ENCODE measurements around the gene MKRN2OS.

GRCh38 chr3:12582730-12583129 lies 37.4 kb upstream of the MKRN2OS start:
- TF ChIP-seq RCOR1 (conservative IDR thresholded peaks at IDR 0.05; ENCODE audit: low read depth, low read length) (no peak), SP1 (IDR thresholded peaks at IDR 0.05; ENCODE audit: low read depth, low read length) (no peak), RAD21 (IDR thresholded peaks at IDR 0.05; ENCODE audit: insufficient read depth, low read depth, low read length) (no peak), NFYA (IDR thresholded peaks at IDR 0.05; ENCODE audit: borderline replicate concordance, low read depth, low read length) (no peak), SUZ12 (IDR thresholded peaks at IDR 0.05; ENCODE audit: unreplicated experiment) (no peak), SMC3 (IDR thresholded peaks at IDR 0.05; ENCODE audit: borderline replicate concordance, low read length) (no peak), POLR2AphosphoS5 (IDR thresholded peaks at IDR 0.05; ENCODE audit: low read length) (no peak), ATF7 (IDR thresholded peaks at IDR 0.05; ENCODE audit: low read depth) (no peak), POLR2A (IDR thresholded peaks at IDR 0.05; ENCODE audit: low read depth, low read length) (peak; percentile 31; the same call in 1 of the 2 replicates), MYC (IDR thresholded peaks at IDR 0.05; ENCODE audit: insufficient read depth, insufficient read length, insufficient replicate concordance, low read length, severe bottlenecking) (no peak), EP300 (IDR thresholded peaks at IDR 0.05; ENCODE audit: borderline replicate concordance in 1 of 2, control insufficient read depth in 1 of 2, low read depth in 2 of 2, low read length in 2 of 2) (no peak), CEBPB (IDR thresholded peaks at IDR 0.05; ENCODE audit: borderline replicate concordance in 1 of 2, low read depth in 2 of 2, low read length in 2 of 2) (no peak)
- TF ChIP-seq, protein P1, sequence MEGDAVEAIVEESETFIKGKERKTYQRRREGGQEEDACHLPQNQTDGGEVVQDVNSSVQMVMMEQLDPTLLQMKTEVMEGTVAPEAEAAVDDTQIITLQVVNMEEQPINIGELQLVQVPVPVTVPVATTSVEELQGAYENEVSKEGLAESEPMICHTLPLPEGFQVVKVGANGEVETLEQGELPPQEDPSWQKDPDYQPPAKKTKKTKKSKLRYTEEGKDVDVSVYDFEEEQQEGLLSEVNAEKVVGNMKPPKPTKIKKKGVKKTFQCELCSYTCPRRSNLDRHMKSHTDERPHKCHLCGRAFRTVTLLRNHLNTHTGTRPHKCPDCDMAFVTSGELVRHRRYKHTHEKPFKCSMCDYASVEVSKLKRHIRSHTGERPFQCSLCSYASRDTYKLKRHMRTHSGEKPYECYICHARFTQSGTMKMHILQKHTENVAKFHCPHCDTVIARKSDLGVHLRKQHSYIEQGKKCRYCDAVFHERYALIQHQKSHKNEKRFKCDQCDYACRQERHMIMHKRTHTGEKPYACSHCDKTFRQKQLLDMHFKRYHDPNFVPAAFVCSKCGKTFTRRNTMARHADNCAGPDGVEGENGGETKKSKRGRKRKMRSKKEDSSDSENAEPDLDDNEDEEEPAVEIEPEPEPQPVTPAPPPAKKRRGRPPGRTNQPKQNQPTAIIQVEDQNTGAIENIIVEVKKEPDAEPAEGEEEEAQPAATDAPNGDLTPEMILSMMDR (IDR thresholded peaks at IDR 0.05 in 2 of 3, conservative IDR thresholded peaks at IDR 0.05 in 1 of 3; ENCODE audit: control insufficient read depth in 2 of 3, extremely low read depth in 1 of 3, insufficient read depth in 1 of 3, low read depth in 3 of 3, low read length in 3 of 3), result no peak
- TF ChIP-seq, protein P2, sequence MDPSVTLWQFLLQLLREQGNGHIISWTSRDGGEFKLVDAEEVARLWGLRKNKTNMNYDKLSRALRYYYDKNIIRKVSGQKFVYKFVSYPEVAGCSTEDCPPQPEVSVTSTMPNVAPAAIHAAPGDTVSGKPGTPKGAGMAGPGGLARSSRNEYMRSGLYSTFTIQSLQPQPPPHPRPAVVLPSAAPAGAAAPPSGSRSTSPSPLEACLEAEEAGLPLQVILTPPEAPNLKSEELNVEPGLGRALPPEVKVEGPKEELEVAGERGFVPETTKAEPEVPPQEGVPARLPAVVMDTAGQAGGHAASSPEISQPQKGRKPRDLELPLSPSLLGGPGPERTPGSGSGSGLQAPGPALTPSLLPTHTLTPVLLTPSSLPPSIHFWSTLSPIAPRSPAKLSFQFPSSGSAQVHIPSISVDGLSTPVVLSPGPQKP (IDR thresholded peaks at IDR 0.05; ENCODE audit: low read depth, low read length), result no peak
